Measurements from ENCODE around the gene SCIN.
A peak's percentile ranks its signal among the peaks of the same experiment; 100 is the strongest.

Gene SCIN

DNA sequence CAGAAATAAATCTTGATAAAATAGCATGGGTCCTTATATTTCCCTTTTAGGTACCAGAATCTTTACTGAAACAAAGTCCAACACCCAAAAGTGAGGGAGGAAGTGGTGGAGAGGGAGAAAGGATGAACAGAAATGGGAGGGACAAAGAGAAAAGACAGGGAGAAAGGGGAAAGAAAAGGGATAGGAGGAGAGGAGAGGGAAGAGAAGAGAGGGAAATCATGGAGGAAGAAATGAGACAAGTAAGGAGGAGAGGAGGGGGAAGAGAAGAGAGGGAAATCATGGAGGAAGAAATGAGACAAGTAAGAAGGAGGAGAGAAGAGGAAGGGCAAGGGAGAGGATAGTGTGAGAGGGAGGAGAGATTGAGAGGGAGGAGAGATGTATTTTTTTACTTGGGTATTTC lies 66.8 kb downstream of the SCIN start:
- no peaks in the 10 kb centered on the region for H3K36me3 ChIP-seq (ENCODE audit: control insufficient read depth, insufficient read depth, low read length)
- H3K4me1 ChIP-seq, result peaks cover 4% of the 10 kb centered on the region
- H3K27ac ChIP-seq, result no peak overlapping the region
- H3K4me2 ChIP-seq (ENCODE audit: low read length), result no peak overlapping the region
- no peaks in the 10 kb centered on the region for H3K27me3 ChIP-seq (ENCODE audit: control insufficient read depth, insufficient read depth, low read length)
- no peak overlapping the region for H3K4me3 ChIP-seq (ENCODE audit: low read depth, low read length)
- H3K9ac ChIP-seq, result no peak overlapping the region
- no peaks in the 10 kb centered on the region for H3K9me3 ChIP-seq (ENCODE audit: control insufficient read depth, low read length)
- no peaks in the 10 kb centered on the region for H3K79me2 ChIP-seq
- H2AFZ ChIP-seq, result no peak overlapping the region
- TF ChIP-seq, protein P1, sequence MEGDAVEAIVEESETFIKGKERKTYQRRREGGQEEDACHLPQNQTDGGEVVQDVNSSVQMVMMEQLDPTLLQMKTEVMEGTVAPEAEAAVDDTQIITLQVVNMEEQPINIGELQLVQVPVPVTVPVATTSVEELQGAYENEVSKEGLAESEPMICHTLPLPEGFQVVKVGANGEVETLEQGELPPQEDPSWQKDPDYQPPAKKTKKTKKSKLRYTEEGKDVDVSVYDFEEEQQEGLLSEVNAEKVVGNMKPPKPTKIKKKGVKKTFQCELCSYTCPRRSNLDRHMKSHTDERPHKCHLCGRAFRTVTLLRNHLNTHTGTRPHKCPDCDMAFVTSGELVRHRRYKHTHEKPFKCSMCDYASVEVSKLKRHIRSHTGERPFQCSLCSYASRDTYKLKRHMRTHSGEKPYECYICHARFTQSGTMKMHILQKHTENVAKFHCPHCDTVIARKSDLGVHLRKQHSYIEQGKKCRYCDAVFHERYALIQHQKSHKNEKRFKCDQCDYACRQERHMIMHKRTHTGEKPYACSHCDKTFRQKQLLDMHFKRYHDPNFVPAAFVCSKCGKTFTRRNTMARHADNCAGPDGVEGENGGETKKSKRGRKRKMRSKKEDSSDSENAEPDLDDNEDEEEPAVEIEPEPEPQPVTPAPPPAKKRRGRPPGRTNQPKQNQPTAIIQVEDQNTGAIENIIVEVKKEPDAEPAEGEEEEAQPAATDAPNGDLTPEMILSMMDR (IDR thresholded peaks at IDR 0.05), result no peak

DNA sequence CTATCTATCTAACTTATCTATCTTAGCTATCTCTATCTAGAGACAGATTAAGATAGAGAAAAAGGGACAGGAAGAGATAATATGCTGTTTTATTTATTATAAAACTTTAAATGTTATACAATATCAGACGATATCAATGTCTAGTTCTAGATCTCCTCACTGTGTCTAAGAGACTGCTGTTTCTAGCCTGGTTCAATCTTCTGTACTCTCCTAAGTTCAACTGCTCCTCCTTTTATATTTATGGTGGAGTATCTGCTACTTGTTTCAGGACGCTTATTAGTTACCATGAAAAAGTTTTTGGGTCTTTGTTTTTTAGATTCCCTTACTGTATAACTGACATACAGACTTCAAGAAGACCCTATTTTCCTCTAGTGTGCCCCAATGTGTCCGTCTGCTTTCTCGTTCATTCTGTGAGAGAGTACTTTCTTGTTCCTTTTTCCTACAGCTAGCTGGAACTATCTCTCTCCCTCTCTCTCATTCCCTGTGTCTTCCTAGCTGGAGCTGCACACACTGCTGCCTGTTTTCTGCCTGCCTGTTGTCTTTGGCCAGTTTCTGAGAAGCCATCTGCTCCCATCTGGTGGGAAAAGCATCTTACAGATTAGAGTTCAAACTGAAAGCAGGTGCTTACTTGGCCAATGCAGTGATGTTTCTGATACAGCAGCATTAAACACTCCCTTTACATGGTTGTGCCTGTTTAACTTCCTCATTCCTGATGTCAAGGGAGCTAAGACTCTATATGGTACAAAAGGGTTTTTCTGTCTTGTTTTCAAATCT lies 67.5 kb downstream of the SCIN start:
- Histone ChIP-seq H3K9ac (no peak overlapping the region), H3K4me2 (ENCODE audit: low read length) (no peak overlapping the region), H3K36me3 (ENCODE audit: control insufficient read depth, insufficient read depth, low read length) (no peaks in the 10 kb centered on the region), H3K27ac (no peak overlapping the region), H2AFZ (no peak overlapping the region), H3K4me1 (peaks cover 4% of the 10 kb centered on the region), H3K4me3 (ENCODE audit: low read depth, low read length) (no peak overlapping the region), H3K27me3 (ENCODE audit: control insufficient read depth, insufficient read depth, low read length) (no peaks in the 10 kb centered on the region), H3K9me3 (ENCODE audit: control insufficient read depth, low read length) (no peaks in the 10 kb centered on the region), H3K79me2 (no peaks in the 10 kb centered on the region)
- TF ChIP-seq, protein P1 (IDR thresholded peaks at IDR 0.05), result no peak

DNA sequence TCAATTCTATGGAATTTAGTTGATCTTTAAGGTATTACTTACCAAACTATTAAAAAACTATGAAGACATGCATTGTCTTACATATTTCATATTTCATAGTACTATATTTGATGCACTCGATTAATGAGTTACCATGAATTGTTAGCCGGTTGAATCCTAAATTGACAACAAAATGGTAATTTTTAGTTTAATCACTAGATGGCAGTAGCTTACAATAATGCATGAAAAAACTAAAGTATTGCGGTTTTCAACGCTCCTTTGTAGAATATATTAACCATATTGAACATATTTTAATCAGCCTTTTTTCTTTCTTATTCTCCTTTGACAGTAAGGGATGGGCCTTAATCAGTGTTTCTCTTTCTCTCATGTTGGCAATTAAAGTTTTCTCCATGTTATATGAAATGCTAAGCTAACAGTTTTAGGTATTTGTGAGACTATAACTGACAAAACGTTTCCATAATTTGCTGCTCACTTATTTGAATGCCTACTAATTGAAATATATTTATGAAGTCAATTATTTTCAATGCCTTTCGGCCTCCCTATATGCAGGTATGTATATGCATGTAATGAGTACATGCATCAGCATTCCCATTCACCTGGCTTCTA lies 68.4 kb downstream of the SCIN start:
- no peak overlapping the region for H3K4me2 ChIP-seq (ENCODE audit: low read length)
- H3K27ac ChIP-seq, result no peak overlapping the region
- peaks cover 4% of the 10 kb centered on the region for H3K4me1 ChIP-seq
- TF ChIP-seq, protein P1 (IDR thresholded peaks at IDR 0.05), result peak; percentile 65
- H3K79me2 ChIP-seq, result no peaks in the 10 kb centered on the region
- no peaks in the 10 kb centered on the region for H3K27me3 ChIP-seq (ENCODE audit: control insufficient read depth, insufficient read depth, low read length)
- H3K9ac ChIP-seq, result no peak overlapping the region
- H3K9me3 ChIP-seq (ENCODE audit: control insufficient read depth, low read length), result no peaks in the 10 kb centered on the region
- no peaks in the 10 kb centered on the region for H3K36me3 ChIP-seq (ENCODE audit: control insufficient read depth, insufficient read depth, low read length)
- H3K4me3 ChIP-seq (ENCODE audit: low read depth, low read length), result no peak overlapping the region
- H2AFZ ChIP-seq, result no peak overlapping the region

DNA sequence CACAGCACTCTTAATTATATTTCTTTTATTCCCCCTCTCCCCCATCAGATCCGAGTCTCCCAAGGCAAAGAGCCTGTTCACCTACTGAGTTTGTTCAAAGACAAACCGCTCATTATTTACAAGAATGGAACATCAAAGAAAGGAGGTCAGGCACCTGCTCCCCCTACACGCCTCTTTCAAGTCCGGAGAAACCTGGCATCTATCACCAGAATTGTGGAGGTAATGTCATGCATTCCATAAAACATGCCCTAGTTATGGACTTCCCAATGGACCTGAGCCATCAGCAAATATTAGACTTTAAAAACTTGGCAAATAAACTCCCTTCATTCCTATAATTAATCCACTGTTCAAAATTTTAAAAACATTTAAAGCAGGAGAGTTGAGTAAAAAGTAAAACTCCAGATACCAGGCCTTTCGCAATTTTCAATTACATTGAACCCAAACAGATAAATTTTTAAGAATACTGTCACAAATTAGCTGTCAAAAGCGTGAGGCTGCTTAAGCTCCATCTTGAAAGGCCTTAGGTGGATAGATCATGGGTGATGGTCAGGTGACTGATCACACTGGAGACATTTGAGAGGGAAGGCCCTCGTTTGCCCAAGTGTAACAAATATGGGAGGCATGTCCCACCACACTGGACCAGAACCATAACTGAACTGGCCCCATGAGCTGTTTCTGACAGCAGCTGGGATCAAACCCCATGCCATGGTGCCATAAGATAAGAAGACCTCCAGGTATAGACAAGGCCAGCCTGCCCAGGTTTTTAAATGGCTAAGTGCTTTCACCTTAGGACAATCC lies 70.0 kb downstream of the SCIN start:
- Histone ChIP-seq H3K27me3 (ENCODE audit: control insufficient read depth, insufficient read depth, low read length) (no peaks in the 10 kb centered on the region), H3K4me1 (peaks cover 4% of the 10 kb centered on the region), H3K4me3 (ENCODE audit: low read depth, low read length) (no peak overlapping the region), H2AFZ (no peak overlapping the region), H3K9ac (no peak overlapping the region), H3K9me3 (ENCODE audit: control insufficient read depth, low read length) (no peaks in the 10 kb centered on the region), H3K79me2 (no peaks in the 10 kb centered on the region), H3K36me3 (ENCODE audit: control insufficient read depth, insufficient read depth, low read length) (no peaks in the 10 kb centered on the region), H3K4me2 (ENCODE audit: low read length) (no peak overlapping the region), H3K27ac (no peak overlapping the region)
- TF ChIP-seq, protein P1 (IDR thresholded peaks at IDR 0.05), result no peak
